ENCODE results near the gene ITPRIPL2. TPM values are rescaled to one million over a fixed set of nuclear protein-coding genes. Genes with fewer than 3 reads are reported as not detected.

ITPRIPL2 gene
- total RNA-seq, 2 experiments from 2014 or later = not detected

- intact Hi-C loops (cut with micrococcal nuclease; ENCODE audit: unreplicated experiment) = no loop called here
- Histone ChIP-seq H3K4me1 (ENCODE audit: insufficient read depth, low read length, poor library complexity, severe bottlenecking) (peaks cover 8% of the 10 kb centered on the region), H3K79me2 (ENCODE audit: insufficient read depth, low read depth, low read length) (peaks cover 10% of the 10 kb centered on the region; the same call in 1 of the 2 replicates), H3K36me3 (ENCODE audit: insufficient read depth, low read length) (peaks cover 37% of the 10 kb centered on the region), H2AFZ (ENCODE audit: low read length) (no peak overlapping the region), H3K9me3 (ENCODE audit: low read length) (no peaks in the 10 kb centered on the region), H3K4me3 (ENCODE audit: low read depth, low read length, poor library complexity, severe bottlenecking) (no peak overlapping the region), H4K20me1 (ENCODE audit: insufficient read depth, low read length) (no peaks in the 10 kb centered on the region), H3K4me2 (ENCODE audit: low read length) (no peak overlapping the region), H3K27ac (ENCODE audit: low read depth, low read length, poor library complexity, severe bottlenecking) (no peak overlapping the region), H3K9me2 (ENCODE audit: insufficient read depth, low read length) (no peaks in the 10 kb centered on the region)
- no TSS peak for BruUV-seq (replicated peaks)
- ChIA-PET POLR2A (interaction anchor here (0.6 kb wide), 1 partner anchor 198 kb away, joined by 6 read pairs; no protein-coding TSS in a partner anchor), CTCF (ENCODE audit: unreplicated experiment) (no interaction called here)
- DNase-seq (ENCODE audit: low spot score) = peak; percentile 67
- peak; percentile 84 for TF ChIP-seq CTCF (conservative IDR thresholded peaks at IDR 0.05; ENCODE audit: low read length)
- no peak for TF ChIP-seq EZH2phosphoT487 (IDR thresholded peaks at IDR 0.05; ENCODE audit: borderline replicate concordance, low read depth, low read length)
These were observed 41.7 kb upstream of the ITPRIPL2 start for GRCh38 chr16:19071811-19072777.

- TF ChIP-seq CTCF (conservative IDR thresholded peaks at IDR 0.05; ENCODE audit: low read length) = no peak
- TF ChIP-seq EZH2phosphoT487 (IDR thresholded peaks at IDR 0.05; ENCODE audit: borderline replicate concordance, low read depth, low read length) = no peak
- H3K9me2 ChIP-seq (ENCODE audit: insufficient read depth, low read length) = no peaks in the 10 kb centered on the region
- peaks cover 8% of the 10 kb centered on the region; the same call in 1 of the 2 replicates for H3K79me2 ChIP-seq (ENCODE audit: insufficient read depth, low read depth, low read length)
- intact Hi-C loops (cut with micrococcal nuclease; ENCODE audit: unreplicated experiment) = no loop called here
- CTCF ChIA-PET (ENCODE audit: unreplicated experiment) = no interaction called here
- H3K4me3 ChIP-seq (ENCODE audit: low read depth, low read length, poor library complexity, severe bottlenecking) = no peak overlapping the region
- H3K4me2 ChIP-seq (ENCODE audit: low read length) = no peak overlapping the region
- no TSS peak for BruUV-seq (replicated peaks)
- no peaks in the 10 kb centered on the region for H3K9me3 ChIP-seq (ENCODE audit: low read length)
- H3K36me3 ChIP-seq (ENCODE audit: insufficient read depth, low read length) = peaks cover 49% of the 10 kb centered on the region
- H3K27ac ChIP-seq (ENCODE audit: low read depth, low read length, poor library complexity, severe bottlenecking) = no peak overlapping the region
- H3K4me1 ChIP-seq (ENCODE audit: insufficient read depth, low read length, poor library complexity, severe bottlenecking) = peaks cover 8% of the 10 kb centered on the region
- POLR2A ChIA-PET = interaction anchor here (0.6 kb wide), 1 partner anchor 197 kb away, joined by 6 read pairs; no protein-coding TSS in a partner anchor
- H2AFZ ChIP-seq (ENCODE audit: low read length) = no peak overlapping the region
- no peaks in the 10 kb centered on the region for H4K20me1 ChIP-seq (ENCODE audit: insufficient read depth, low read length)
- DNase-seq (ENCODE audit: low spot score) = no peak
These were observed 40.4 kb upstream of the ITPRIPL2 start for GRCh38 chr16:19073344-19073743.

- ChIA-PET POLR2A (no interaction called here), CTCF (ENCODE audit: unreplicated experiment) (no interaction called here)
- H3K9me3 ChIP-seq (ENCODE audit: low read length) = no peaks in the 10 kb centered on the region
- H3K79me2 ChIP-seq (ENCODE audit: insufficient read depth, low read depth, low read length) = peaks cover 2% of the 10 kb centered on the region; the same call in 1 of the 2 replicates
- DNase-seq (ENCODE audit: low spot score) = no peak
- H3K36me3 ChIP-seq (ENCODE audit: insufficient read depth, low read length) = peaks cover 54% of the 10 kb centered on the region
- H3K27ac ChIP-seq (ENCODE audit: low read depth, low read length, poor library complexity, severe bottlenecking) = no peak overlapping the region
- intact Hi-C loops (cut with micrococcal nuclease; ENCODE audit: unreplicated experiment) = no loop called here
- H3K4me2 ChIP-seq (ENCODE audit: low read length) = no peak overlapping the region
- no peaks in the 10 kb centered on the region for H4K20me1 ChIP-seq (ENCODE audit: insufficient read depth, low read length)
- TF ChIP-seq EZH2phosphoT487 (IDR thresholded peaks at IDR 0.05; ENCODE audit: borderline replicate concordance, low read depth, low read length) = no peak
- TF ChIP-seq CTCF (conservative IDR thresholded peaks at IDR 0.05; ENCODE audit: low read length) = no peak
- no peak overlapping the region for H2AFZ ChIP-seq (ENCODE audit: low read length)
- peaks cover 4% of the 10 kb centered on the region for H3K4me1 ChIP-seq (ENCODE audit: insufficient read depth, low read length, poor library complexity, severe bottlenecking)
- no TSS peak for BruUV-seq (replicated peaks)
- no peak overlapping the region for H3K4me3 ChIP-seq (ENCODE audit: low read depth, low read length, poor library complexity, severe bottlenecking)
- no peaks in the 10 kb centered on the region for H3K9me2 ChIP-seq (ENCODE audit: insufficient read depth, low read length)
These were observed 39.9 kb upstream of the ITPRIPL2 start for GRCh38 chr16:19073863-19074262.

Data from OCI-LY7 (cell line).